HG03442 (cell line): Measurements from ENCODE around the gene FMNL1.

ENCODE experiments used
- ATAC-seq: cut with Tn5 transposase; IDR thresholded peaks from one replicate; pipeline ENCODE4 v1.9.1; 2021; ENCODE audit warnings: mild to moderate bottlenecking, moderate library complexity; ENCODE audit not compliant: unreplicated experiment

Gene FMNL1

GRCh38 chr17:45256114-45256966, 34.7 kb downstream of the FMNL1 start:
- ATAC-seq = no peak

GRCh38 chr17:45257115-45257514, 35.4 kb downstream of the FMNL1 start:
- ATAC-seq = no peak

- ATAC-seq = no peak
These were observed 37.3 kb downstream of the FMNL1 start for GRCh38 chr17:45258981-45259380.

- ATAC-seq = no peak
These were observed 38.6 kb downstream of the FMNL1 start for GRCh38 chr17:45260204-45260783.

GRCh38 chr17:45261577-45262515, 40.2 kb downstream of the FMNL1 start, which contains the start of gene SPATA32:
SPATA32 (minus strand) TSS chr17:45262094; CDS start chr17:45262016, 78 bp downstream.
- ATAC-seq = peak; percentile 43

- no peak for ATAC-seq
These were observed 41.1 kb downstream of the FMNL1 start for GRCh38 chr17:45262516-45263476.

- ATAC-seq = no peak
These were observed 41.8 kb downstream of the FMNL1 start for GRCh38 chr17:45263477-45263860.

GRCh38 chr17:45264430-45264829, 42.7 kb downstream of the FMNL1 start:
- ATAC-seq = no peak

- no peak for ATAC-seq
These were observed 43.3 kb downstream of the FMNL1 start for GRCh38 chr17:45264988-45265387.

GRCh38 chr17:45265821-45266220, 44.1 kb downstream of the FMNL1 start:
- no peak for ATAC-seq

GRCh38 chr17:45266372-45266926, 44.8 kb downstream of the FMNL1 start:
- no peak for ATAC-seq

GRCh38 chr17:45267436-45268055, 45.9 kb downstream of the FMNL1 start:
- no peak for ATAC-seq

- no peak for ATAC-seq
These were observed 48.2 kb downstream of the FMNL1 start for GRCh38 chr17:45269912-45270311.

GRCh38 chr17:45270828-45271418, 49.2 kb downstream of the FMNL1 start:
- no peak for ATAC-seq

GRCh38 chr17:45271603-45272002, 49.9 kb downstream of the FMNL1 start:
- ATAC-seq = no peak

- ATAC-seq = no peak
These were observed 51.9 kb downstream of the FMNL1 start for GRCh38 chr17:45273551-45273957.

GRCh38 chr17:45274033-45274432, 52.3 kb downstream of the FMNL1 start:
- ATAC-seq = no peak

GRCh38 chr17:45276031-45276430, 54.3 kb downstream of the FMNL1 start:
- ATAC-seq = no peak
